HEK293T (cell line): ENCODE measurements around the gene ZNRF3.

ENCODE experiments used
- BHLHE40 ChIP-seq: fragments of 450-650 bp; IDR thresholded peaks from 2 replicates; pipeline ENCODE4 v1.6.1; 2016; ENCODE audit warnings: mild to moderate bottlenecking, moderate library complexity, borderline replicate concordance
- ELF4 ChIP-seq: fragments of 450-650 bp; IDR thresholded peaks from 2 replicates; pipeline ENCODE4 v1.6.1; 2017; ENCODE audit warnings: antibody characterized with exemption
- FOXA1 ChIP-seq: fragments of 450-650 bp; IDR thresholded peaks from 2 replicates; pipeline ENCODE4 v1.6.1; 2016; ENCODE audit warnings: mild to moderate bottlenecking
- FOXK2 ChIP-seq: fragments of 450-650 bp; IDR thresholded peaks from 2 replicates; pipeline ENCODE4 v1.6.1; 2016; ENCODE audit warnings: mild to moderate bottlenecking
- FOXM1 ChIP-seq: fragments of 450-650 bp; IDR thresholded peaks from 2 replicates; pipeline ENCODE4 v1.6.1; 2017; ENCODE audit warnings: mild to moderate bottlenecking, borderline replicate concordance
- L3MBTL2 ChIP-seq: fragments of 450-650 bp; conservative IDR thresholded peaks from 2 replicates; pipeline ENCODE4 v1.6.1; 2016; ENCODE audit warnings: mild to moderate bottlenecking
- LEF1 ChIP-seq: fragments of 450-650 bp; IDR thresholded peaks from 2 replicates; pipeline ENCODE4 v1.6.1; 2017; ENCODE audit warnings: mild to moderate bottlenecking, borderline replicate concordance
- SP1 ChIP-seq: fragments of 450-650 bp; IDR thresholded peaks from 2 replicates; pipeline ENCODE4 v1.6.1; 2017
- TARDBP ChIP-seq: fragments of 450-650 bp; IDR thresholded peaks from 2 replicates; pipeline ENCODE4 v1.6.1; 2016
- ZNF384 ChIP-seq: fragments of 450-650 bp; IDR thresholded peaks from 2 replicates; pipeline ENCODE4 v1.6.1; 2016
- TF ChIP-seq, protein P1 (sequence below): fragments of 450-650 bp; IDR thresholded peaks from 2 replicates; pipeline ENCODE4 v1.6.1; 2016

- TF ChIP-seq BHLHE40 (no peak), FOXK2 (no peak), FOXA1 (no peak), ELF4 (no peak), L3MBTL2 (no peak), TARDBP (no peak), FOXM1 (no peak), LEF1 (no peak), SP1 (no peak), ZNF384 (no peak)
- TF ChIP-seq, protein P1, sequence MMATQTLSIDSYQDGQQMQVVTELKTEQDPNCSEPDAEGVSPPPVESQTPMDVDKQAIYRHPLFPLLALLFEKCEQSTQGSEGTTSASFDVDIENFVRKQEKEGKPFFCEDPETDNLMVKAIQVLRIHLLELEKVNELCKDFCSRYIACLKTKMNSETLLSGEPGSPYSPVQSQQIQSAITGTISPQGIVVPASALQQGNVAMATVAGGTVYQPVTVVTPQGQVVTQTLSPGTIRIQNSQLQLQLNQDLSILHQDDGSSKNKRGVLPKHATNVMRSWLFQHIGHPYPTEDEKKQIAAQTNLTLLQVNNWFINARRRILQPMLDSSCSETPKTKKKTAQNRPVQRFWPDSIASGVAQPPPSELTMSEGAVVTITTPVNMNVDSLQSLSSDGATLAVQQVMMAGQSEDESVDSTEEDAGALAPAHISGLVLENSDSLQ: no peak
Measured at GRCh38 chr22:29054251-29054767, 170.9 kb downstream of the ZNRF3 start.
